WTC11 (cell line): ENCODE results near the gene ZSCAN25. TPM values are rescaled to one million over a fixed set of nuclear protein-coding genes. Genes with fewer than 3 reads are reported as not detected.

Experiments
- ATAC-seq: fragments of 200-7000 bp; cut with Tn5 transposase; 2 replicates; pipeline ENCODE4 v1.10.0; 2021; ENCODE audit warnings: mild to moderate bottlenecking, moderate library complexity
- CTCF ChIA-PET: fragments of 300-600 bp; sonication (Branson Sonifier 250); formaldehyde crosslinking; loops from one replicate; lab custom pipeline; 2021; ENCODE audit warnings: antibody characterized with exemption; lab: Charles Lee
- POLR2A ChIA-PET: fragments of 350-600 bp; sonication (Branson Sonifier 250); formaldehyde crosslinking; loops from one replicate; lab custom pipeline; 2021; ENCODE audit warnings: antibody characterized with exemption; lab: Charles Lee
- DNase-seq: peaks from one replicate; pipeline ENCODE4 v3.0.0; 2021; ENCODE audit warnings: low spot score
- H3K27ac Mint-ChIP-seq: 2 replicates; pipeline ENCODE4 v1.8.0; 2021; ENCODE audit warnings: mixed read lengths
- H3K27me3 Mint-ChIP-seq: 2 replicates; pipeline ENCODE4 v1.8.0; 2021; ENCODE audit warnings: low read depth, mild to moderate bottlenecking, moderate library complexity, mixed read lengths
- H3K36me3 Mint-ChIP-seq: 2 replicates; pipeline ENCODE4 v1.8.0; 2021; ENCODE audit warnings: mixed read lengths
- H3K4me1 Mint-ChIP-seq: 2 replicates; pipeline ENCODE4 v1.8.0; 2022; ENCODE audit warnings: mixed read lengths
- H3K4me3 Mint-ChIP-seq: 2 replicates; pipeline ENCODE4 v1.8.0; 2021; ENCODE audit warnings: mild to moderate bottlenecking, moderate library complexity, mixed read lengths
- H3K9me3 Mint-ChIP-seq: 2 replicates; pipeline ENCODE4 v1.8.0; 2021; ENCODE audit warnings: mixed read lengths
- CBFB ChIP-seq: sonication (generic); formaldehyde crosslinking; IDR thresholded peaks from 2 replicates; pipeline ENCODE4 v1.8.1; 2022; ENCODE audit warnings: mild to moderate bottlenecking, low read depth, missing genetic modification reagents
- EMX1 ChIP-seq: fragments of 250-450 bp; sonication (Bioruptor Pico); IDR thresholded peaks from 2 replicates; pipeline ENCODE4 v1.8.0; 2021; ENCODE audit warnings: mild to moderate bottlenecking
- ETV6 ChIP-seq: sonication (generic); formaldehyde crosslinking; IDR thresholded peaks from 2 replicates; pipeline ENCODE4 v1.8.1; 2022; ENCODE audit warnings: mild to moderate bottlenecking, missing genetic modification reagents
- GRHL2 ChIP-seq: fragments of 250-450 bp; sonication (Bioruptor Pico); IDR thresholded peaks from 2 replicates; pipeline ENCODE4 v1.8.0; 2022; ENCODE audit warnings: mild to moderate bottlenecking, moderate library complexity; ENCODE audit not compliant: insufficient replicate concordance, severe bottlenecking
- HMGA2 ChIP-seq: fragments of 250-450 bp; sonication (Bioruptor Pico); IDR thresholded peaks from 2 replicates; pipeline ENCODE4 v1.4.0; 2021; ENCODE audit warnings: mild to moderate bottlenecking, moderate library complexity
- KAT7 ChIP-seq: sonication (generic); formaldehyde crosslinking; IDR thresholded peaks from 2 replicates; pipeline ENCODE4 v1.8.1; 2023; ENCODE audit warnings: missing genetic modification reagents, mild to moderate bottlenecking, borderline replicate concordance
- NFATC4 ChIP-seq: fragments of 250-450 bp; sonication (Bioruptor Pico); IDR thresholded peaks from 2 replicates; pipeline ENCODE4 v1.9.0; 2021; ENCODE audit warnings: mild to moderate bottlenecking
- NR2C2 ChIP-seq: sonication (generic); formaldehyde crosslinking; IDR thresholded peaks from 2 replicates; pipeline ENCODE4 v1.8.0; 2022; ENCODE audit warnings: mild to moderate bottlenecking, missing genetic modification reagents
- NR3C1 ChIP-seq: sonication (generic); formaldehyde crosslinking; conservative IDR thresholded peaks from 2 replicates; pipeline ENCODE4 v1.8.1; 2023; ENCODE audit warnings: low read depth, mild to moderate bottlenecking, missing genetic modification reagents
- RELA ChIP-seq: sonication (generic); formaldehyde crosslinking; IDR thresholded peaks from 2 replicates; pipeline ENCODE4 v1.8.1; 2022; ENCODE audit warnings: missing genetic modification reagents, mild to moderate bottlenecking, borderline replicate concordance
- SP1 ChIP-seq: sonication (generic); formaldehyde crosslinking; conservative IDR thresholded peaks from 2 replicates; pipeline ENCODE4 v1.8.1; 2022; ENCODE audit warnings: missing genetic modification reagents
- TCF7 ChIP-seq: sonication (generic); formaldehyde crosslinking; IDR thresholded peaks from 2 replicates; pipeline ENCODE4 v1.8.0; 2022; ENCODE audit warnings: mild to moderate bottlenecking, low read depth, missing genetic modification reagents, moderate library complexity
- TP53 ChIP-seq: sonication (generic); formaldehyde crosslinking; IDR thresholded peaks from 2 replicates; pipeline ENCODE4 v1.8.1; 2023; ENCODE audit warnings: mild to moderate bottlenecking, missing genetic modification reagents
- ZNF138 ChIP-seq: sonication (generic); formaldehyde crosslinking; conservative IDR thresholded peaks from 2 replicates; pipeline ENCODE4 v1.8.1; 2022; ENCODE audit warnings: mild to moderate bottlenecking, moderate library complexity, missing genetic modification reagents
- ZNF219 ChIP-seq: sonication (generic); formaldehyde crosslinking; IDR thresholded peaks from 2 replicates; pipeline ENCODE4 v1.8.0; 2023; ENCODE audit warnings: missing genetic modification reagents, mild to moderate bottlenecking, borderline replicate concordance
- ZNF232 ChIP-seq: sonication (generic); formaldehyde crosslinking; IDR thresholded peaks from 2 replicates; pipeline ENCODE4 v1.8.0; 2022; ENCODE audit warnings: mild to moderate bottlenecking, missing genetic modification reagents
- ZNF317 ChIP-seq: sonication (generic); formaldehyde crosslinking; IDR thresholded peaks from 2 replicates; pipeline ENCODE4 v1.8.1; 2023; ENCODE audit warnings: low read depth, mild to moderate bottlenecking, moderate library complexity, missing genetic modification reagents, borderline replicate concordance
- ZNF416 ChIP-seq: fragments of 250-450 bp; sonication (Bioruptor Pico); IDR thresholded peaks from 2 replicates; pipeline ENCODE4 v1.9.0; 2021; ENCODE audit warnings: mild to moderate bottlenecking, inconsistent platforms
- total RNA-seq: library from RNA; stranded (reverse); gene quantifications from 3 replicates; pipeline ENCODE4 v1.2.3, GENCODE V29; 2021
- TF ChIP-seq, protein P1 (sequence below): fragments of 200-600 bp; IDR thresholded peaks from 2 replicates; pipeline ENCODE4 v1.8.0; 2022; ENCODE audit warnings: antibody characterized with exemption
- TF ChIP-seq, protein P2 (sequence below): sonication (generic); formaldehyde crosslinking; IDR thresholded peaks from 2 replicates; pipeline ENCODE4 v1.8.1; 2023; ENCODE audit warnings: mild to moderate bottlenecking, missing genetic modification reagents
- TF ChIP-seq, protein P3 (sequence below): sonication (generic); formaldehyde crosslinking; IDR thresholded peaks from 2 replicates; pipeline ENCODE4 v1.8.1; 2023; ENCODE audit warnings: mild to moderate bottlenecking, missing genetic modification reagents, moderate library complexity
- TF ChIP-seq, protein P4 (sequence below): sonication (generic); formaldehyde crosslinking; IDR thresholded peaks from 2 replicates; pipeline ENCODE4 v1.8.1; 2023; ENCODE audit warnings: mild to moderate bottlenecking, missing genetic modification reagents, borderline replicate concordance
- TF ChIP-seq, protein P5 (sequence below): fragments of 250-450 bp; sonication (Bioruptor Pico); IDR thresholded peaks from 2 replicates; pipeline ENCODE4 v2.1.2; 2022; ENCODE audit warnings: mild to moderate bottlenecking, moderate library complexity
- TF ChIP-seq, protein P6 (sequence below): fragments of 250-450 bp; sonication (Bioruptor Pico); IDR thresholded peaks from 2 replicates; pipeline ENCODE4 v1.9.0; 2021; ENCODE audit warnings: moderate library complexity, mild to moderate bottlenecking, inconsistent platforms, borderline replicate concordance

ZSCAN25 gene
- total RNA-seq, 1 experiment from 2014 or later: 20.1 TPM

DNA sequence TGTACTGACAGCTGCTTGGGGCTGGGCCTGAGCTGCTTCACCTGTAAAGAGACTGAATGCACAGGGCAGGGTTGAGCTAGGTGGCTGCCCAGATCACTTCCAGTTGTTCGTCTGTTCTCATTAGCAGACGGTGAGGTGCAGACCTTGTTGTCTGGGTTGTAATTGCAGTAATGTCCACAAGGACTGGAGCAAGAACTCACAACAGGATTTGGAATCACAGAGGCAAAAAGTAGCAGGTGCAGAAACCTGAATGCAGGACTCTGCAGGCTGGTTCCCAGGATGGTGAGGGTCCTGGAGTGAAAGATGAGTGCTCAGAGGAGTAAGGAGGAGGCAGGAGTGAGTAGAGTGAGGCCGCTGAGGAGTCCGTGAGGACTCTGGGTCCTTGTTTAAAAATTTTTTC, 9.2 kb downstream of the ZSCAN25 start:
- POLR2A ChIA-PET: no interaction called here
- Mint-ChIP-seq H3K9me3 (no peaks in the 10 kb centered on the region), H3K4me3 (no peak overlapping the region), H3K27me3 (no peaks in the 10 kb centered on the region), H3K36me3 (peaks cover 83% of the 10 kb centered on the region), H3K4me1 (peaks cover 23% of the 10 kb centered on the region), H3K27ac (no peak overlapping the region)
- TF ChIP-seq NR2C2: no peak
- TF ChIP-seq, protein P1, sequence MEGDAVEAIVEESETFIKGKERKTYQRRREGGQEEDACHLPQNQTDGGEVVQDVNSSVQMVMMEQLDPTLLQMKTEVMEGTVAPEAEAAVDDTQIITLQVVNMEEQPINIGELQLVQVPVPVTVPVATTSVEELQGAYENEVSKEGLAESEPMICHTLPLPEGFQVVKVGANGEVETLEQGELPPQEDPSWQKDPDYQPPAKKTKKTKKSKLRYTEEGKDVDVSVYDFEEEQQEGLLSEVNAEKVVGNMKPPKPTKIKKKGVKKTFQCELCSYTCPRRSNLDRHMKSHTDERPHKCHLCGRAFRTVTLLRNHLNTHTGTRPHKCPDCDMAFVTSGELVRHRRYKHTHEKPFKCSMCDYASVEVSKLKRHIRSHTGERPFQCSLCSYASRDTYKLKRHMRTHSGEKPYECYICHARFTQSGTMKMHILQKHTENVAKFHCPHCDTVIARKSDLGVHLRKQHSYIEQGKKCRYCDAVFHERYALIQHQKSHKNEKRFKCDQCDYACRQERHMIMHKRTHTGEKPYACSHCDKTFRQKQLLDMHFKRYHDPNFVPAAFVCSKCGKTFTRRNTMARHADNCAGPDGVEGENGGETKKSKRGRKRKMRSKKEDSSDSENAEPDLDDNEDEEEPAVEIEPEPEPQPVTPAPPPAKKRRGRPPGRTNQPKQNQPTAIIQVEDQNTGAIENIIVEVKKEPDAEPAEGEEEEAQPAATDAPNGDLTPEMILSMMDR: no peak
- TF ChIP-seq, protein P2, sequence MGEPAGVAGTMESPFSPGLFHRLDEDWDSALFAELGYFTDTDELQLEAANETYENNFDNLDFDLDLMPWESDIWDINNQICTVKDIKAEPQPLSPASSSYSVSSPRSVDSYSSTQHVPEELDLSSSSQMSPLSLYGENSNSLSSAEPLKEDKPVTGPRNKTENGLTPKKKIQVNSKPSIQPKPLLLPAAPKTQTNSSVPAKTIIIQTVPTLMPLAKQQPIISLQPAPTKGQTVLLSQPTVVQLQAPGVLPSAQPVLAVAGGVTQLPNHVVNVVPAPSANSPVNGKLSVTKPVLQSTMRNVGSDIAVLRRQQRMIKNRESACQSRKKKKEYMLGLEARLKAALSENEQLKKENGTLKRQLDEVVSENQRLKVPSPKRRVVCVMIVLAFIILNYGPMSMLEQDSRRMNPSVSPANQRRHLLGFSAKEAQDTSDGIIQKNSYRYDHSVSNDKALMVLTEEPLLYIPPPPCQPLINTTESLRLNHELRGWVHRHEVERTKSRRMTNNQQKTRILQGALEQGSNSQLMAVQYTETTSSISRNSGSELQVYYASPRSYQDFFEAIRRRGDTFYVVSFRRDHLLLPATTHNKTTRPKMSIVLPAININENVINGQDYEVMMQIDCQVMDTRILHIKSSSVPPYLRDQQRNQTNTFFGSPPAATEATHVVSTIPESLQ (CRISPR knock-in tag): no peak
- no peak for TF ChIP-seq RELA (CRISPR knock-in tag)
- TF ChIP-seq GRHL2: no peak
- no peak for TF ChIP-seq ETV6 (CRISPR knock-in tag)
- CTCF ChIA-PET: interaction anchor here (0.5 kb wide), 1 partner anchor 362 kb away, joined by 3 read pairs; no protein-coding TSS in a partner anchor
- ATAC-seq (no peak), DNase-seq (no peak)

DNA sequence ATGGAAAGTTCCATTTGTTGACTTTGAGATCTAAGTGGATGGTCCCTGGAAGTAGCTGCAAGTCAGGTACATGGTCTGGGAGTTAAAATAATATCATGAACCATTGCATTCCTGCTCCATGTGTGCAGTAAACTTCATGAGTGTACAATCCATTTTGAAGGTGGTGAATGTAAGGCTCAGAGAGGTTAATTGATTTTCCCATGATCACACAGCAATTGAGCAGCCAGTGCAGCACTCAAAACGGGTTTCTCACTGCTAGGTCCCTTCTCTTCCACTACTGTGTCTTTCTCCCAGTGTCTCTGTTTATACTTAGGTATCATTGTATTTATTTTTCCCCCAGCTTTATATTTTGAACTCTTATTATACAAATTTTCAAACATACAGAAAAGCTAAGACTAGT, 9.9 kb downstream of the ZSCAN25 start:
- CTCF ChIA-PET: no interaction called here

DNA sequence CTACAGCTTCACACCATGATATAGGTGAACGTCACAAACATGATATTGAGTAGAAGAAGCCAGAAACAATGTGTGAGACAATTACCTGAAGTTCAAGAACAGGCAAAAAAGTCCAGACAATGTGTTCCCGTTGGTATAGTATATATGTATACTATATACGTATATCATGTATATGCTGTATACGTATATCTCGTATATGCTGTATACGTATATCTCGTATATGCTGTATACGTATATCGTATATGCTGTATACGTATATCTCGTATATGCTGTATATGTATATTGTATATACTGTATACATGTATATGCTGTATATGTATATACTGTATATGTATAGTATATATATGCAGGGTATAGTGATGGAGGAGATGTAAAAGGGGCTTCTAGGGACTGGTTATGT, 10.8 kb downstream of the ZSCAN25 start:
- no peaks in the 10 kb centered on the region for H3K9me3 Mint-ChIP-seq
- DNase-seq: no peak
- ChIA-PET POLR2A (no interaction called here), CTCF (no interaction called here)
- H3K27ac Mint-ChIP-seq: no peak overlapping the region
- H3K27me3 Mint-ChIP-seq: no peaks in the 10 kb centered on the region
- no peak for ATAC-seq
- peaks cover 76% of the 10 kb centered on the region for H3K36me3 Mint-ChIP-seq
- H3K4me1 Mint-ChIP-seq: peaks cover 32% of the 10 kb centered on the region
- no peak overlapping the region for H3K4me3 Mint-ChIP-seq
- TF ChIP-seq TP53 (CRISPR knock-in tag) (no peak), GRHL2 (no peak), ZNF416 (no peak), EMX1 (CRISPR knock-in tag) (no peak), SP1 (no peak), ZNF317 (CRISPR knock-in tag) (no peak), HMGA2 (no peak), KAT7 (CRISPR knock-in tag) (no peak), ZNF219 (CRISPR knock-in tag) (no peak)
- TF ChIP-seq, protein P3, sequence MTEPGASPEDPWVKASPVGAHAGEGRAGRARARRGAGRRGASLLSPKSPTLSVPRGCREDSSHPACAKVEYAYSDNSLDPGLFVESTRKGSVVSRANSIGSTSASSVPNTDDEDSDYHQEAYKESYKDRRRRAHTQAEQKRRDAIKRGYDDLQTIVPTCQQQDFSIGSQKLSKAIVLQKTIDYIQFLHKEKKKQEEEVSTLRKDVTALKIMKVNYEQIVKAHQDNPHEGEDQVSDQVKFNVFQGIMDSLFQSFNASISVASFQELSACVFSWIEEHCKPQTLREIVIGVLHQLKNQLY (CRISPR knock-in tag): no peak
- TF ChIP-seq, protein P4, sequence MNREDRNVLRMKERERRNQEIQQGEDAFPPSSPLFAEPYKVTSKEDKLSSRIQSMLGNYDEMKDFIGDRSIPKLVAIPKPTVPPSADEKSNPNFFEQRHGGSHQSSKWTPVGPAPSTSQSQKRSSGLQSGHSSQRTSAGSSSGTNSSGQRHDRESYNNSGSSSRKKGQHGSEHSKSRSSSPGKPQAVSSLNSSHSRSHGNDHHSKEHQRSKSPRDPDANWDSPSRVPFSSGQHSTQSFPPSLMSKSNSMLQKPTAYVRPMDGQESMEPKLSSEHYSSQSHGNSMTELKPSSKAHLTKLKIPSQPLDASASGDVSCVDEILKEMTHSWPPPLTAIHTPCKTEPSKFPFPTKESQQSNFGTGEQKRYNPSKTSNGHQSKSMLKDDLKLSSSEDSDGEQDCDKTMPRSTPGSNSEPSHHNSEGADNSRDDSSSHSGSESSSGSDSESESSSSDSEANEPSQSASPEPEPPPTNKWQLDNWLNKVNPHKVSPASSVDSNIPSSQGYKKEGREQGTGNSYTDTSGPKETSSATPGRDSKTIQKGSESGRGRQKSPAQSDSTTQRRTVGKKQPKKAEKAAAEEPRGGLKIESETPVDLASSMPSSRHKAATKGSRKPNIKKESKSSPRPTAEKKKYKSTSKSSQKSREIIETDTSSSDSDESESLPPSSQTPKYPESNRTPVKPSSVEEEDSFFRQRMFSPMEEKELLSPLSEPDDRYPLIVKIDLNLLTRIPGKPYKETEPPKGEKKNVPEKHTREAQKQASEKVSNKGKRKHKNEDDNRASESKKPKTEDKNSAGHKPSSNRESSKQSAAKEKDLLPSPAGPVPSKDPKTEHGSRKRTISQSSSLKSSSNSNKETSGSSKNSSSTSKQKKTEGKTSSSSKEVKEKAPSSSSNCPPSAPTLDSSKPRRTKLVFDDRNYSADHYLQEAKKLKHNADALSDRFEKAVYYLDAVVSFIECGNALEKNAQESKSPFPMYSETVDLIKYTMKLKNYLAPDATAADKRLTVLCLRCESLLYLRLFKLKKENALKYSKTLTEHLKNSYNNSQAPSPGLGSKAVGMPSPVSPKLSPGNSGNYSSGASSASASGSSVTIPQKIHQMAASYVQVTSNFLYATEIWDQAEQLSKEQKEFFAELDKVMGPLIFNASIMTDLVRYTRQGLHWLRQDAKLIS: no peak

More for the DNA sequence above, 9.9 kb downstream of the ZSCAN25 start:
- no peaks in the 10 kb centered on the region for H3K9me3 Mint-ChIP-seq
- DNase-seq (no peak), ATAC-seq (no peak)
- POLR2A ChIA-PET: no interaction called here
- no peaks in the 10 kb centered on the region for H3K27me3 Mint-ChIP-seq
- no peak for TF ChIP-seq NFATC4
- TF ChIP-seq, protein P3 (CRISPR knock-in tag): no peak
- TF ChIP-seq ZNF138 (CRISPR knock-in tag): no peak
- TF ChIP-seq TCF7 (CRISPR knock-in tag): no peak
- TF ChIP-seq, protein P5, sequence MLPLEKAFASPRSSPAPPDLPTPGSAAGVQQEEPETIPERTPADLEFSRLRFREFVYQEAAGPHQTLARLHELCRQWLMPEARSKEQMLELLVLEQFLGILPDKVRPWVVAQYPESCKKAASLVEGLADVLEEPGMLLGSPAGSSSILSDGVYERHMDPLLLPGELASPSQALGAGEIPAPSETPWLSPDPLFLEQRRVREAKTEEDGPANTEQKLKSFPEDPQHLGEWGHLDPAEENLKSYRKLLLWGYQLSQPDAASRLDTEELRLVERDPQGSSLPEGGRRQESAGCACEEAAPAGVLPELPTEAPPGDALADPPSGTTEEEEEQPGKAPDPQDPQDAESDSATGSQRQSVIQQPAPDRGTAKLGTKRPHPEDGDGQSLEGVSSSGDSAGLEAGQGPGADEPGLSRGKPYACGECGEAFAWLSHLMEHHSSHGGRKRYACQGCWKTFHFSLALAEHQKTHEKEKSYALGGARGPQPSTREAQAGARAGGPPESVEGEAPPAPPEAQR (CRISPR knock-in tag): no peak
- no peak for TF ChIP-seq ZNF232
- TF ChIP-seq, protein P6, sequence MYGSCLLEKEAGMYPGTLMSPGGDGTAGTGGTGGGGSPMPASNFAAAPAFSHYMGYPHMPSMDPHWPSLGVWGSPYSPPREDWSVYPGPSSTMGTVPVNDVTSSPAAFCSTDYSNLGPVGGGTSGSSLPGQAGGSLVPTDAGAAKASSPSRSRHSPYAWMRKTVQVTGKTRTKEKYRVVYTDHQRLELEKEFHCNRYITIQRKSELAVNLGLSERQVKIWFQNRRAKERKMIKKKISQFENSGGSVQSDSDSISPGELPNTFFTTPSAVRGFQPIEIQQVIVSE (CRISPR knock-in tag): no peak
- TF ChIP-seq NR3C1: no peak
- no peak for TF ChIP-seq RELA (CRISPR knock-in tag)
- TF ChIP-seq CBFB: no peak
- TF ChIP-seq EMX1 (CRISPR knock-in tag): no peak
- TF ChIP-seq, all 79 proteins: peak for 0
- H3K4me3 Mint-ChIP-seq: no peak overlapping the region
- peaks cover 30% of the 10 kb centered on the region for H3K4me1 Mint-ChIP-seq
- no peak overlapping the region for H3K27ac Mint-ChIP-seq
- H3K36me3 Mint-ChIP-seq: peaks cover 82% of the 10 kb centered on the region
